ENCODE data around the gene PDE2A.

Gene PDE2A

DNA sequence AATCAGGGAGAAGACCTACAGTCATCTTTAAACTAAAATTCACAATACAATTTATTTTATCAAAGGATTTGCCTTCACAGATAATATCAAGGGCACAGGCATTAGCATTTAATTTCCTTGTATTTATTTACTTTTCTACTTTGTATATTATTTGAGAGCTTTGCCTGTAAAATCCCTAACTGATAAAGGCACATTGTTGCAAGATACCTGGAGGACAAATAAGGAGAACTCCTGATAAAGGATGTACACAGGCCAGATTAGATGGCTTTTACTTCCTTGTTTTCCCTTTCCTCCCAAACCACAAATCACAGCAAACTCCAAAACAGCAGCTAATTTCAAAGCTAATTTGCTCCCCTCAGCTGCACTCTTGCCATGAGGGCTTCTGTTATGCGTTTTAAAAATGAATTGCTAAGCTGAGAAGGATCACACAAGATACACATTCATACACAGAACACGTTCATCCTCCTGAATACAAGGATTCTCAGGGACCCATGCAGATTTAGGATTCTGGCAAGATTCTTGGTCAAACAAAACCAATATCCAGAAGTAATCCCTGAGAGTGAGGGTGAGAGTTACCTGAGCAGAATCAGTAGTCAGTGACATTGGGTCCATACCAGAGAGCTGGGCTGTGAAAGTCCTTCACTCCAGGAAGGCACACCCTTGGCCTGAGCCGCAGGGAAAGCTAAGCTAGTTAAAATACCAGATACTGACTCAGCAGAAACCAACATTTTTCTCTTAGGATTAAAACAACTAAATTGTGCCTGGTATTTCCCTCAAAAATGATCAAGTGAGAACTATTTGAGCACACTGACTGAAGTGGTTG lies 139.6 kb downstream of the PDE2A start:
- no peak for DNase-seq

DNA sequence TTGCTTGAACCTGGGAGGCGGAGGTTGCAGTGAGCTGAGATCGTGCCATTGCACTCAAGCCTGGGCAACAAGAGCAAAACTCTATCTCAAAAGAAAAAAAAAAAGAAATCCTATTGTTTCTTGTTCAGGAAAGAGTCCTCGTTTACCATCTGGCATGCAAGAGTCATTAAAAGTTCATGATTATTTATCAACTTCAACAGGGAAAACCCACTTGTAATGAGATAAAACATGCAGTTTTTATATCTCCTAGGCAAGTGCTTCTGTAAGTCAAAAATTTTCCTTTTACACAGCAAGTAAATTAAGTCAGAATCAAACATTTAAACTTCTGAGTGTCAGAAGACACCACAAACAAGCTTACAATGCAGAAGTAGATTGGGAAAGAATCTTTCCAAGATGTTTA lies 145.2 kb downstream of the PDE2A start:
- DNase-seq, result no peak

DNA sequence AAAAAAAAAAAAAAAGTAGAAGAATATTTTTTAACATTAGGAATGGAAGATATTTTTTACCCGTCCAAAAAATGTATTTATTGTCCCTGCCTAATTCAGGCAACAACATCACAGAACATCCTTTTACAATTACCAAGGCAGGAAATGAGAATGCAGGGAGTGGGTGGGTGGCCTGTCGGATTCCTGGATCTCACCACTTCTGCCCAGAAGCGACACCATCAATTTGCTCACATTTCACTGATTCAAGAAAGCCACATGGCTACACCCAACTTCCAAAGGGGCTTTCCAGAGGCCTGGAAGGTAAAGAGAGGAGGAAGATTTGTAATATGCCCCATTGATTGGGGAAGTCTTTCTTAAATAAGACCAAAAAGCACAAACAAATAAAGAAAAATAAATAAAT lies 146.1 kb downstream of the PDE2A start:
- no peak for DNase-seq
